ENCODE results near the gene RPL13.

DNA sequence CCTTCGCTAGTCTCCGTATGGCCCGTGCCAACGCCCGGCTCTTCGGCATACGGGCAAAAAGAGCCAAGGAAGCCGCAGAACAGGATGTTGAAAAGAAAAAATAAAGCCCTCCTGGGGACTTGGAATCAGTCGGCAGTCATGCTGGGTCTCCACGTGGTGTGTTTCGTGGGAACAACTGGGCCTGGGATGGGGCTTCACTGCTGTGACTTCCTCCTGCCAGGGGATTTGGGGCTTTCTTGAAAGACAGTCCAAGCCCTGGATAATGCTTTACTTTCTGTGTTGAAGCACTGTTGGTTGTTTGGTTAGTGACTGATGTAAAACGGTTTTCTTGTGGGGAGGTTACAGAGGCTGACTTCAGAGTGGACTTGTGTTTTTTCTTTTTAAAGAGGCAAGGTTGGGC lies 2.5 kb downstream of the RPL13 start:
- TF ChIP-seq SNAI2 (CRISPR knock-in tag; IDR thresholded peaks at IDR 0.05) (no peak), PATZ1 (CRISPR knock-in tag; IDR thresholded peaks at IDR 0.05; ENCODE audit: borderline replicate concordance) (no peak)

All from SK-N-SH treated with all-trans-retinoic acid at 6 μM for 48 hours (cell line).